Neural progenitor cell (in vitro differentiated cells): ENCODE results near the gene ATG5.

Experiments
- EZH2 ChIP-seq: fragments of 200-600 bp; sonication (generic); IDR thresholded peaks from 2 replicates; pipeline ENCODE4 v1.6.1; 2017; ENCODE audit warnings: antibody characterized with exemption, mild to moderate bottlenecking, moderate library complexity
- TF ChIP-seq, protein P1 (sequence below): fragments of 200-600 bp; sonication (generic); IDR thresholded peaks from 2 replicates; pipeline ENCODE4 v1.5.1; 2017; ENCODE audit warnings: antibody characterized with exemption, mild to moderate bottlenecking

DNA sequence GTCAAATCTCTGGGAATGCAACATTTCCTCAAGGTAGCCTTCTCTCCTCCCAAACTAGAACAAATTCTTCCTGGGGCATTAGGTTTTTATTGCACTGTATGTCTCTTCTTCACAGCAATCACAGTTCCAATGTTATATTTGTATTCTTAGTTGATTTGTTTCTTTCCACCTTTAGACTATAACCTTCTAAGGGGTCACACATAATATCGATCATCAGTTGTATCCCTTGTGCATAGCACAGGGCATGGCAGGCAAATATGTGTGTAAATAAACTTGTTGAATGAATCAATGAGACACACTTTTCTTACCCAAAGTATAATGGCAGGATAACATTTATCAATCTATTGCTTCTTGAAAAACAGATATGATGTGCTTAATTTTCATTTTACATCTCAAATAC lies 81.0 kb downstream of the ATG5 start:
- TF ChIP-seq, protein P1, sequence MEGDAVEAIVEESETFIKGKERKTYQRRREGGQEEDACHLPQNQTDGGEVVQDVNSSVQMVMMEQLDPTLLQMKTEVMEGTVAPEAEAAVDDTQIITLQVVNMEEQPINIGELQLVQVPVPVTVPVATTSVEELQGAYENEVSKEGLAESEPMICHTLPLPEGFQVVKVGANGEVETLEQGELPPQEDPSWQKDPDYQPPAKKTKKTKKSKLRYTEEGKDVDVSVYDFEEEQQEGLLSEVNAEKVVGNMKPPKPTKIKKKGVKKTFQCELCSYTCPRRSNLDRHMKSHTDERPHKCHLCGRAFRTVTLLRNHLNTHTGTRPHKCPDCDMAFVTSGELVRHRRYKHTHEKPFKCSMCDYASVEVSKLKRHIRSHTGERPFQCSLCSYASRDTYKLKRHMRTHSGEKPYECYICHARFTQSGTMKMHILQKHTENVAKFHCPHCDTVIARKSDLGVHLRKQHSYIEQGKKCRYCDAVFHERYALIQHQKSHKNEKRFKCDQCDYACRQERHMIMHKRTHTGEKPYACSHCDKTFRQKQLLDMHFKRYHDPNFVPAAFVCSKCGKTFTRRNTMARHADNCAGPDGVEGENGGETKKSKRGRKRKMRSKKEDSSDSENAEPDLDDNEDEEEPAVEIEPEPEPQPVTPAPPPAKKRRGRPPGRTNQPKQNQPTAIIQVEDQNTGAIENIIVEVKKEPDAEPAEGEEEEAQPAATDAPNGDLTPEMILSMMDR, result no peak
- TF ChIP-seq EZH2, result no peak
